ENCODE data around the gene SDK2. TPM values are rescaled to one million over a fixed set of nuclear protein-coding genes. Genes with fewer than 3 reads are reported as not detected.

The SDK2 gene
- total and polyA plus RNA-seq, 2 of the 8 experiments (the other 6 are each of a cell fraction or from before 2014, with no cell fraction given), result 3.9 to 4.1 TPM

DNA sequence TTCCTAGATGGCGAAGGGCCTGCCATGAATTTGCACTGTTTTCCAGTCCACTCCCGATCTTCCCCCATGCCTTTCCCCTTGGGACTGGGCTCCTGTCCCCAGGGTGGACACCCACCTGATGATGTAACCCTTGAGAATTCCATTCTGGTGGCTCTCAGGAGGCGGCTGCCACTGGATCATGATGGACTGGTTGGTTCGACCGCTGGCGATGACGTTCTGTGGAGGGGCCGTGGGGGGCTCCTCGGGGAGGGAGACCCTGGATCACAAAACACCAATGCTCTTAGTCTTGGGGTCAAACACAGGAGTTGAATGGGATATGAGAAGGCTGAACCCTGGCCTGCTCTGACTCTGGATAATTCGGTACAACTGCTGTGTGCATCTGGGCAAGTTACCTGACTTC, 225.2 kb downstream of the SDK2 start:
- Histone ChIP-seq H2AFZ (ENCODE audit: low read length) (no peak overlapping the region), H4K8ac (ENCODE audit: extremely low read depth, insufficient read depth, low read length) (no peak overlapping the region), H3K36me3 (ENCODE audit: control insufficient read depth in 2 of 4, insufficient read depth in 4 of 4, low read length in 3 of 4) (peaks cover 0 to 11% (median 3%) of the 10 kb centered on the region in 4 experiments; a peak in 7 of 8 replicates), H2BK120ac (replicated peaks; ENCODE audit: low read depth, low read length) (no peak overlapping the region), H2BK5ac (ENCODE audit: low read depth, low read length) (no peak overlapping the region), H3K27me3 (replicated peaks in 1 of 4; ENCODE audit: control insufficient read depth in 3 of 4, extremely low read depth in 1 of 4, insufficient read depth in 3 of 4, low read length in 3 of 4) (no peaks in the 10 kb centered on the region), H3K9me3 (ENCODE audit: insufficient read depth in 2 of 2, low read depth in 1 of 2, low read length in 1 of 2) (no peaks in the 10 kb centered on the region), H3K18ac (ENCODE audit: extremely low read depth, low read length) (no peak overlapping the region), H2AK5ac (ENCODE audit: low read depth, low read length) (no peak overlapping the region), H4K20me1 (replicated peaks in 1 of 2; ENCODE audit: control insufficient read depth in 1 of 2, insufficient read depth in 2 of 2, low read length in 2 of 2) (peaks cover 2% of the 10 kb centered on the region in 2 experiments), H3K56ac (replicated peaks; ENCODE audit: insufficient read length, low read depth, low read length) (no peak overlapping the region), H3K27ac (ENCODE audit: low read depth, low read length) (no peak overlapping the region), H2BK12ac (ENCODE audit: low read depth, low read length) (no peak overlapping the region), H3K79me2 (ENCODE audit: control insufficient read depth in 1 of 2, insufficient read depth in 2 of 2, low read length in 2 of 2) (no peaks in the 10 kb centered on the region), H3K4me2 (ENCODE audit: insufficient read depth in 1 of 2, low read depth in 2 of 2, low read length in 2 of 2) (no peak overlapping the region), H3K14ac (ENCODE audit: insufficient read length) (no peak overlapping the region), H3K4me3 (ENCODE audit: extremely low read depth in 1 of 4, insufficient read depth in 2 of 4, low read depth in 3 of 4, low read length in 4 of 4) (no peak overlapping the region), H2BK15ac (ENCODE audit: low read length) (0 out of 2 replicates have a peak overlapping the region, but pooled peaks have one; percentile 16), H4K5ac (ENCODE audit: insufficient read length, low read depth, low read length) (no peak overlapping the region), H3K4me1 (replicated peaks in 1 of 4; ENCODE audit: control insufficient read depth in 3 of 4, insufficient read depth in 4 of 4, low read length in 3 of 4) (no peaks in the 10 kb centered on the region), H4K91ac (replicated peaks; ENCODE audit: insufficient read length, low read length) (no peak overlapping the region), H3K23ac (ENCODE audit: insufficient read length) (no peak overlapping the region), H2BK20ac (ENCODE audit: low read length) (no peak overlapping the region), H3K4ac (replicated peaks; ENCODE audit: insufficient read length, low read depth, low read length) (no peak overlapping the region), H3K23me2 (ENCODE audit: low read depth, low read length) (no peaks in the 10 kb centered on the region), H3K79me1 (ENCODE audit: low read depth, low read length) (no peaks in the 10 kb centered on the region), H3K9ac (replicated peaks in 1 of 4; ENCODE audit: extremely low read depth in 1 of 4, low read depth in 3 of 4, low read length in 3 of 4) (no peak overlapping the region)
- FAIRE-seq (no peak), DNase-seq (ENCODE audit: low read depth in 1 of 2, low spot score in 2 of 2) (no peak)
- 87% methylated on average over 10 of the region's 10 CpGs; no CpG with 5 or more reads in 1 of the 2 experiments for WGBS, 2 experiments (ENCODE audit: extremely low coverage in 1 of 2, insufficient coverage in 1 of 2, insufficient read length in 1 of 2, insufficient replicate concordance in 2 of 2, low coverage in 1 of 2, low lambda C conversion rate in 2 of 2, missing lambda C conversion rate in 1 of 2)
- POLR2A ChIA-PET (ENCODE audit: partially characterized antibody), result no interaction called here
- CTCF ChIA-PET (ENCODE audit: partially characterized antibody), result interaction anchor here (3.5 kb wide), 1 partner anchor 11 kb away, joined by 19 read pairs; no protein-coding TSS in a partner anchor
- TF ChIP-seq POLR2A (IDR thresholded peaks at IDR 0.05; ENCODE audit: control extremely low read depth in 1 of 2, low read depth in 2 of 2, low read length in 2 of 2) (no peak), EZH2 (IDR thresholded peaks at IDR 0.05; ENCODE audit: low read depth, low read length, severe bottlenecking) (no peak), BCL11A (IDR thresholded peaks at IDR 0.05; ENCODE audit: low read depth in 2 of 2, low read length in 2 of 2) (no peak), CTBP2 (IDR thresholded peaks at IDR 0.05; ENCODE audit: borderline replicate concordance, insufficient read depth, insufficient read length, low read length) (no peak), EP300 (IDR thresholded peaks at IDR 0.05; ENCODE audit: borderline replicate concordance in 1 of 2, low read depth in 2 of 2, low read length in 2 of 2) (no peak), TAF1 (IDR thresholded peaks at IDR 0.05; ENCODE audit: low read depth, low read length) (no peak), TEAD4 (IDR thresholded peaks at IDR 0.05; ENCODE audit: low read depth, low read length) (no peak), SRF (IDR thresholded peaks at IDR 0.05; ENCODE audit: low read depth, low read length) (no peak), TCF12 (IDR thresholded peaks at IDR 0.05; ENCODE audit: low read depth, low read length) (no peak), SP1 (IDR thresholded peaks at IDR 0.05; ENCODE audit: low read depth, low read length) (no peak), KDM5A (IDR thresholded peaks at IDR 0.05; ENCODE audit: low read length) (no peak)
- TF ChIP-seq, protein P1, sequence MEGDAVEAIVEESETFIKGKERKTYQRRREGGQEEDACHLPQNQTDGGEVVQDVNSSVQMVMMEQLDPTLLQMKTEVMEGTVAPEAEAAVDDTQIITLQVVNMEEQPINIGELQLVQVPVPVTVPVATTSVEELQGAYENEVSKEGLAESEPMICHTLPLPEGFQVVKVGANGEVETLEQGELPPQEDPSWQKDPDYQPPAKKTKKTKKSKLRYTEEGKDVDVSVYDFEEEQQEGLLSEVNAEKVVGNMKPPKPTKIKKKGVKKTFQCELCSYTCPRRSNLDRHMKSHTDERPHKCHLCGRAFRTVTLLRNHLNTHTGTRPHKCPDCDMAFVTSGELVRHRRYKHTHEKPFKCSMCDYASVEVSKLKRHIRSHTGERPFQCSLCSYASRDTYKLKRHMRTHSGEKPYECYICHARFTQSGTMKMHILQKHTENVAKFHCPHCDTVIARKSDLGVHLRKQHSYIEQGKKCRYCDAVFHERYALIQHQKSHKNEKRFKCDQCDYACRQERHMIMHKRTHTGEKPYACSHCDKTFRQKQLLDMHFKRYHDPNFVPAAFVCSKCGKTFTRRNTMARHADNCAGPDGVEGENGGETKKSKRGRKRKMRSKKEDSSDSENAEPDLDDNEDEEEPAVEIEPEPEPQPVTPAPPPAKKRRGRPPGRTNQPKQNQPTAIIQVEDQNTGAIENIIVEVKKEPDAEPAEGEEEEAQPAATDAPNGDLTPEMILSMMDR (IDR thresholded peaks at IDR 0.05; ENCODE audit: control extremely low read depth in 1 of 3, insufficient read depth in 1 of 3, low read depth in 1 of 3, low read length in 3 of 3), result no peak
